ENCODE data around the gene MAP4K3. TPM values are rescaled to one million over a fixed set of nuclear protein-coding genes. Genes with fewer than 3 reads are reported as not detected.
A peak's percentile ranks its signal among the peaks of the same experiment; 100 is the strongest.
"Not testable (repeated sequence)": the region's sequence is repeated elsewhere in the genome, so short reads cannot be mapped to it uniquely, and the experiment has no call there.

The MAP4K3 gene
- total and polyA plus RNA-seq, 3 donors from 2014 or later: 37.6 to 59.6 (median 58.8) TPM

DNA sequence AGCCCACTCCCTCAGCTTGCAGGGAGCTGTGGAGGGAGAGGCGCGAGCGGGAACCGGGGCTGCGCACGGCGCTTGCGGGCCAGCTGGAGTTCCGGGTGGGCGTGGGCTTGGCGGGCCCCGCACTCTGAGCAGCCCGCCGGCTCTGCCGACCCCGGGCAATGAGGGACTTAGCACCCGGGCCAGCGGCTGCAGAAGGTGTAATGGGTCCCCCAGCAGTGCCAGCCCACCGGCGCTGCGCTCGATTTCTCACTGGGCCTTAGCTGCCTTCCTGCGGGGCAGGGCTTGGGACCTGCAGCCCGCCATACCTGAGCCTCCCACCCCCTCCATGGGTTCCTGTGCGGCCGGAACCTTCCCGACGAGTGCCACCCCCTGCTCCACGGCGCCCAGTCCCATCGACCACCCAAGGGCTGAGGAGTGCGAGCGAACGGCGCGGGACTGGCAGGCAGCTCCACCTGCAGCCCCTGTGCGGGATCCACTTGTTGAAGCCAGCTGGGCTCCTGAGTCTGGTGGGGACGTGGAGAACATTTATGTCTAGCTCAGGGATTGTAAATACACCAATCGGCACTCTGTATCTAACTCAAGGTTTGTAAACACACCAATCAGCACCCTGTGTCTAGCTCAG is 192.7 kb downstream of the MAP4K3 start:
- H3K4me3 ChIP-seq: peak overlapping the region; percentile 52 to 63
- DNase-seq: peak; percentile 30
- intact Hi-C loops (cut with DNase I; ENCODE audit: low total_unique reads); H3K27me3 ChIP-seq; H3K4me1 ChIP-seq; H3K9me3 ChIP-seq; H3K36me3 ChIP-seq (ENCODE audit: low read depth, missing control alignments): not testable (repeated sequence)
- 66 to 82% methylated on average over 12 to 34 of the region's 39 CpGs for WGBS, 2 donors
- peak overlapping the region in 1 of 2 donors; percentile 31 for H3K27ac ChIP-seq

- Histone ChIP-seq H3K4me1 (no peaks in the 10 kb centered on the region), H3K4me3 (peak within 1 kb of the TSS; percentile 52 to 63), H3K9me3 (no peaks in the 10 kb centered on the region), H3K27me3 (no peaks in the 10 kb centered on the region), H3K27ac (peak within 1 kb of the TSS in 1 of 2 donors; percentile 31), H3K36me3 (ENCODE audit: low read depth, missing control alignments) (no peaks in the 10 kb centered on the region)
- TF ChIP-seq, protein P1, sequence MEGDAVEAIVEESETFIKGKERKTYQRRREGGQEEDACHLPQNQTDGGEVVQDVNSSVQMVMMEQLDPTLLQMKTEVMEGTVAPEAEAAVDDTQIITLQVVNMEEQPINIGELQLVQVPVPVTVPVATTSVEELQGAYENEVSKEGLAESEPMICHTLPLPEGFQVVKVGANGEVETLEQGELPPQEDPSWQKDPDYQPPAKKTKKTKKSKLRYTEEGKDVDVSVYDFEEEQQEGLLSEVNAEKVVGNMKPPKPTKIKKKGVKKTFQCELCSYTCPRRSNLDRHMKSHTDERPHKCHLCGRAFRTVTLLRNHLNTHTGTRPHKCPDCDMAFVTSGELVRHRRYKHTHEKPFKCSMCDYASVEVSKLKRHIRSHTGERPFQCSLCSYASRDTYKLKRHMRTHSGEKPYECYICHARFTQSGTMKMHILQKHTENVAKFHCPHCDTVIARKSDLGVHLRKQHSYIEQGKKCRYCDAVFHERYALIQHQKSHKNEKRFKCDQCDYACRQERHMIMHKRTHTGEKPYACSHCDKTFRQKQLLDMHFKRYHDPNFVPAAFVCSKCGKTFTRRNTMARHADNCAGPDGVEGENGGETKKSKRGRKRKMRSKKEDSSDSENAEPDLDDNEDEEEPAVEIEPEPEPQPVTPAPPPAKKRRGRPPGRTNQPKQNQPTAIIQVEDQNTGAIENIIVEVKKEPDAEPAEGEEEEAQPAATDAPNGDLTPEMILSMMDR (IDR thresholded peaks at IDR 0.05): no peak
- no peak for TF ChIP-seq POLR2A (IDR thresholded peaks at IDR 0.05)
- peak; percentile 43 for DNase-seq
- intact Hi-C loops (cut with DNase I; ENCODE audit: low total_unique reads): no loop called here
- WGBS, 2 donors: 41 to 56% methylated on average over 18 to 58 of the region's 58 CpGs
Observed at GRCh38 chr2:39243469-39244123, 193.5 kb downstream of the MAP4K3 start, which contains the start of gene CDKL4. Gene CDKL4 (minus strand): TSS chr2:39243970.

- Histone ChIP-seq H3K27me3 (no peaks in the 10 kb centered on the region), H3K36me3 (ENCODE audit: low read depth, missing control alignments) (no peaks in the 10 kb centered on the region), H3K27ac (no peak overlapping the region), H3K4me3 (no peak overlapping the region), H3K9me3 (no peaks in the 10 kb centered on the region), H3K4me1 (no peaks in the 10 kb centered on the region)
- DNase-seq: no peak
- TF ChIP-seq, protein P1 (IDR thresholded peaks at IDR 0.05): no peak
- no peak for TF ChIP-seq POLR2A (IDR thresholded peaks at IDR 0.05)
- intact Hi-C loops (cut with DNase I; ENCODE audit: low total_unique reads): no loop called here
- 62 to 76% methylated on average over 4 of the region's 4 CpGs for WGBS, 2 donors
Observed at GRCh38 chr2:39241588-39241987, 195.5 kb downstream of the MAP4K3 start.

DNA sequence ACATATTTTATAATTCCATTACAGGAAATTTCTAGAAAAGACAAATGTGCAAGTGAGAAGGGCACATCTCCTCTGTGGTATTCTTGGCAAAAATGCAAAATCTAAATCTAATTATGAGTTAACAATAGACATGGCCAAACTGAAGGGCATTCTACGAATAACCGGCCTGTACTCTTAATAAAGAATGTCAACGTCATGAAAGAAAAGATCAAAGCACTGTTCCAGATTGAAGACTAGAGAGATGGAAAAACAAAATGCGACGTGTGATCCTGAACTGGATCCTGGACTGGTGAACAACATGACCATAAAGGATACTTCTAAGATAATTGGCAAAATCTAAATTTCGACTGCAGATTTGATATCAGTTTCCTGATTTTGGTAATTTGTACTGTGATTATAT is 196.3 kb downstream of the MAP4K3 start:
- H3K9me3 ChIP-seq: no peaks in the 10 kb centered on the region
- TF ChIP-seq, protein P1 (IDR thresholded peaks at IDR 0.05): no peak
- no peak for TF ChIP-seq POLR2A (IDR thresholded peaks at IDR 0.05)
- no peak overlapping the region for H3K27ac ChIP-seq
- no peak for DNase-seq
- no peaks in the 10 kb centered on the region for H3K4me1 ChIP-seq
- H3K36me3 ChIP-seq (ENCODE audit: low read depth, missing control alignments): no peaks in the 10 kb centered on the region
- no peak overlapping the region for H3K4me3 ChIP-seq
- 94 to 96% methylated on average over 6 of the region's 6 CpGs for WGBS, 2 donors
- no peaks in the 10 kb centered on the region for H3K27me3 ChIP-seq
- intact Hi-C loops (cut with DNase I; ENCODE audit: low total_unique reads): no loop called here

DNA sequence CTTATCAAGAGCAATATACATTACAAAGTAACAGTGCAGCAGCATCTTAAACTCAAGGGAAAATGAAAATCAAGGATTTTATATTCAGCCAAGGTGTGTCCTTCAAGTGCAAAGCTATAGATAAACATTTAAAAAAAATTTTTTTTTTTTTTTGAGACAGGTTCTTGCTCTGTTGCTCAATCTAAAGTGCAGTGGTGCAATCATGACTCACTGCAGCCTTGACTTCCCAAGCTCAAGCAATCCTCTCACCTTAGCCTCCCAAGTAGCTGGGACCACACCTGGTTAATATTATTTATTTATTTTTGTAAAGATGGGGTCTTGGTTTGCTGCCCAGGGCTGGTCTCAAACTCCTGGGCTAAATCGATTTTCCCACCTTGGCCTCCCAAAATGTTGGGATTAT is 202.3 kb downstream of the MAP4K3 start:
- WGBS, 2 donors: 100% methylated on average over 1 of the region's 1 CpG
- TF ChIP-seq, protein P1 (IDR thresholded peaks at IDR 0.05): no peak
- no peak for TF ChIP-seq POLR2A (IDR thresholded peaks at IDR 0.05)
- H3K27me3 ChIP-seq: no peaks in the 10 kb centered on the region
- intact Hi-C loops (cut with DNase I; ENCODE audit: low total_unique reads): no loop called here
- no peak overlapping the region for H3K4me3 ChIP-seq
- DNase-seq: no peak
- H3K36me3 ChIP-seq (ENCODE audit: low read depth, missing control alignments): no peaks in the 10 kb centered on the region
- no peak overlapping the region for H3K27ac ChIP-seq
- H3K9me3 ChIP-seq: no peaks in the 10 kb centered on the region
- H3K4me1 ChIP-seq: no peaks in the 10 kb centered on the region
